K562 treated with DMSO at 1 percent for 12 hours (cell line): ENCODE measurements around the gene CSAD. TPM values are rescaled to one million over a fixed set of nuclear protein-coding genes. Genes with fewer than 3 reads are reported as not detected.

Experiments used
- total RNA-seq: library from RNA; unstranded; fragments of 300-600 nt; gene quantifications from 2 replicates; pipeline ENCODE4 v1.2.3, GENCODE V29; 2022; ENCODE audit not compliant: insufficient read depth

CSAD gene, protein sequence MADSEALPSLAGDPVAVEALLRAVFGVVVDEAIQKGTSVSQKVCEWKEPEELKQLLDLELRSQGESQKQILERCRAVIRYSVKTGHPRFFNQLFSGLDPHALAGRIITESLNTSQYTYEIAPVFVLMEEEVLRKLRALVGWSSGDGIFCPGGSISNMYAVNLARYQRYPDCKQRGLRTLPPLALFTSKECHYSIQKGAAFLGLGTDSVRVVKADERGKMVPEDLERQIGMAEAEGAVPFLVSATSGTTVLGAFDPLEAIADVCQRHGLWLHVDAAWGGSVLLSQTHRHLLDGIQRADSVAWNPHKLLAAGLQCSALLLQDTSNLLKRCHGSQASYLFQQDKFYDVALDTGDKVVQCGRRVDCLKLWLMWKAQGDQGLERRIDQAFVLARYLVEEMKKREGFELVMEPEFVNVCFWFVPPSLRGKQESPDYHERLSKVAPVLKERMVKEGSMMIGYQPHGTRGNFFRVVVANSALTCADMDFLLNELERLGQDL
- total RNA-seq, result 9.3 and 23.4 TPM in 2 replicates

DNA sequence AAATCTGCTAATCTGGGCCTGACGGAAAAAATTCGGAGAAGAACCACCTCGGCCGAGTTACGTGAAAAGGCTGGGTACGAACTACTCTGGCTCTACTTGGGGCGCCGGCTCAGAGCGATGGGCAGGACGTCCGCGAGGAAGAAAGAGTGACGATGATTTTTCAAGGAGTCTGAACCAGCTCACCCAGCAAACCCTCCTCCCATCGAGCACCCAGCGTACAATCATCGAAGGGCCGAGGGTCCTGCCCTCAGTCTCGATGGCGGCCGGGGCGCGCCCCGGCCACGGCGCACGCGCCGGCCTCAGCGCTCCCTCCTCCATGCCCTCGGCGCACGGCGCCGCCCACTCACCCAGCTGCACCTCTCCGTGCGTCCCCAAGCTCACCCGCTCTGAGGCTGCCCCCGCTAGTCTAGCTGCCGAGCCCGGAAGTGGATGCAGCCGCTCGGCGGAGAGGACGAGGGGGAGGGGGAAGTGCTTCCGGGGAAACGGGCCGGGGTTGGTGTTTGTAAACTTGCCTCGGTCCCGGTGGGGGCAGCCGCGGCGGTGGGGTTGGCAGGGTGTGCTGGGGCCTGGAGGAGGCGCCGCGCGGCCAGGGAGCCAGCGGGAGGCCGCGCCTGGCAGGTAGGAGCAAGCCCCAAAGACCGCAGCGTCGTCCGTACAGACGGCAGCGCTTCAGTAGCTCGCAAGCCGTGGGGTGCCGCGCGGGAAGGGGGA, at the start of gene CSAD, which contains the start of gene ZNF740:
TSS of gene CSAD (minus strand) at position 706 of the 711 bp plus-strand sequence. CDS start 7,455 bp downstream, outside the sequence.
TSS of gene ZNF740 (plus strand) at position 503 of the 711 bp plus-strand sequence. CDS start 1,262 bp downstream, outside the sequence.

DNA sequence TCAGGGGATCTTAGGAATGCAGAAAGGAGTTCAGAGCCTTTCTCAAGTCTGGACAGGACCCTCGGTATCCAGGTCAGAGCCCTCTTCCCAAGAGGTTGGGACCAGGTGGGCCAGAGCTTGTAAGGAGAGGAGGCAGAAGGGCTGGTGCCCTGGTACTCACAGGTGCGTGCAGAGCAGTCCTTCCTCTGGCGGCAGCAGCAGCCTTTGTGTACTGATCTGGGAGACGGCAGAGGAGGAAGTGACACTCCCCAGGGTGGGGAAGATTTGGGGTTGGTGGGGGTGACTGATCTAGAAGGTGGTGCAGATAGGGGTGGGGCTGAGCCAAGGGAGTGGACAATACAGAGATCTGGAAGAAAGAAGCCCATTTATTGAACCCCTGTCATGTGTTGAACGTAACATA, 26.3 kb upstream of the CSAD start, which contains the start of gene ITGB7:
TSS of gene ITGB7 (minus strand) at position 210 of the 400 bp plus-strand sequence. CDS start 6,808 bp downstream, outside the sequence.

Other genes with a start within 250 kb of the CSAD start
- gene KRT18, start 231.8 kb downstream of the CSAD start, total RNA-seq, result 337 and 355 TPM in 2 replicates
- gene EIF4B, start 174.5 kb downstream of the CSAD start, total RNA-seq, result 167 and 294 TPM in 2 replicates
- 0.63 and 4.9 TPM in 2 replicates for gene TNS2, start 130.9 kb downstream of the CSAD start, total RNA-seq
- gene SPRYD3, start 101.5 kb downstream of the CSAD start, total RNA-seq, result 19.2 and 25.3 TPM in 2 replicates
- 1.1 TPM in 1 of 2 replicates, not detected in the other for gene IGFBP6, start 83.3 kb downstream of the CSAD start, total RNA-seq
- gene SOAT2, start 77.4 kb downstream of the CSAD start, total RNA-seq, result not detected in 2 replicates
- gene ZNF740, start 203 bp downstream of the CSAD start, total RNA-seq, result 8.8 and 16.7 TPM in 2 replicates
- 2.2 and 3.5 TPM in 2 replicates for gene ITGB7, start 26.3 kb upstream of the CSAD start, total RNA-seq
- gene RARG, start 51.3 kb upstream of the CSAD start, total RNA-seq, result 4.3 and 7.8 TPM in 2 replicates
- 17.5 and 36.3 TPM in 2 replicates for gene ESPL1, start 87.4 kb upstream of the CSAD start, total RNA-seq
- gene PFDN5, start 114.6 kb upstream of the CSAD start, total RNA-seq, result 588 and 822 TPM in 2 replicates
- 7.5 and 15.2 TPM in 2 replicates for gene MYG1, start 118.8 kb upstream of the CSAD start, total RNA-seq
- gene AAAS, start 140.7 kb upstream of the CSAD start, total RNA-seq, result 54.6 and 62.3 TPM in 2 replicates
- gene SP7, start 155.4 kb upstream of the CSAD start, total RNA-seq, result not detected in 2 replicates
- gene SP1, start 199.3 kb upstream of the CSAD start, total RNA-seq, result 5.8 and 33.8 TPM in 2 replicates
- 63.1 and 64.0 TPM in 2 replicates for gene AMHR2, start 242.9 kb upstream of the CSAD start, total RNA-seq